HG02642 (cell line): ENCODE measurements around the gene HELT.
"Not testable (repeated sequence)": the region's sequence is repeated elsewhere in the genome, so short reads cannot be mapped to it uniquely, and the experiment has no call there.

Experiments used
- ATAC-seq: cut with Tn5 transposase; IDR thresholded peaks from one replicate; pipeline ENCODE4 v1.9.1; 2021; ENCODE audit warnings: mild to moderate bottlenecking; ENCODE audit not compliant: unreplicated experiment, poor library complexity

The HELT gene, protein sequence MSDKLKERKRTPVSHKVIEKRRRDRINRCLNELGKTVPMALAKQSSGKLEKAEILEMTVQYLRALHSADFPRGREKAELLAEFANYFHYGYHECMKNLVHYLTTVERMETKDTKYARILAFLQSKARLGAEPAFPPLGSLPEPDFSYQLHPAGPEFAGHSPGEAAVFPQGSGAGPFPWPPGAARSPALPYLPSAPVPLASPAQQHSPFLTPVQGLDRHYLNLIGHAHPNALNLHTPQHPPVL

DNA sequence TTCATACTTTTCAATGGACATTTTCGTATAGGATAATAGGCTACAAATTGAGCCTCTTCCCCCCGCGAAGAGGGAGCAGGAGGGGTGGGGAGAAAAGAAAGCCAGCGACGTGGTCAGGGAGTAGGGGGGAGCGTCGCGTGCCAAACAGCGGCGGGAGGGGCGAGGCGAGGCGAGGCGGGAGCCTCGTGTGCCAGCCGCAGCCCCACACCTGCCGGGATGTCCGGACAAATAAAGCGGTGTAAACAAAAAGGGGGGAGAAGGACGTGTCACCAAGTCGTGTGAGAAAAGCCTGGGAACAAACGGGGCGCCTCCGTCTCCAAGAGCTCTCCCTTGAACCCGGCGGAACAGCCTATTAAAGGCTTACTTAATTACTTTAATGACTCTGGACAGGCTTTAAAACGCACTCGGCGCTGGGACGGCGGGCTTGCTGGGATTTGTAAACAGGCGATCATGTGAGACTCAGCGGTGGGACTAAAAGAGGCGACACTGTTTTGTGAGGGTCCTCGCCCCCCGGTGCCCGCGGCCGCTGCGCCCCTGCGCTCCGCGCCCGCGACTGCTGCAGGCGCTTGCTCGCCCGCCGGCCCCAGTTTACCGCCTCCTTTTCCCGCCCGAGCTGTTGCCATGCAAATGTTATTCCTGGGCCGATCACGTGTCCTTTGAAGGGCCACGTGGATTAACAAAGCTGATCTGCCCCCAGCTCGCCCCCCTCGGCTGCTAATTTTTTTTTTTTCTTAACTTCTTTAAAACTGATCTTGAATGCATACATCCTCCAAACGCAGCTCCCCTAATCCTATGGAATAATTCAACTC is at the start of gene HELT:
Gene HELT, plus strand, starts transcription at position 527 of the 809 bp plus-strand sequence. CDS start 439 bp downstream, outside the sequence.
- ATAC-seq, result no peak

DNA sequence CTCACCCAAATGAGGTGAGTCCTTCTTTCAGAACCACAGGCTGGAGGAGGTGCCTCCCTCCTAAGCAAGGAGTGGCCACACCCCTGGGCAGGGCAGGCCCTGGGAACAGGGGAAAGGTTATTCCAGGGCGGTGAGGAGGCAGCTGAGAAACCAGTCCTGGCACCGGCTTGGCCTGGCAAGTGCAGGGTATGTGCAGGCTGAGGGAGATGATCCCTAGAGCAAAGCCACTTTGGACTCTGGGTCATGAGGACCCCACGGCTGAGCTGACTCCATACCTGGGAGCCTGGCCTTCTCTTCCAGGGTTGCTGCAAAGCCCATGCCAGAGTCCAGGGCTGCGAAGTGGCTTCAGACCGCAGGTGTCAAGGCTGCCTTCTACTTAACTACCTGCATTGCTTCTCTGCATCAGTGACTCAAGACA is 49.5 kb upstream of the HELT start:
- no peak for ATAC-seq

DNA sequence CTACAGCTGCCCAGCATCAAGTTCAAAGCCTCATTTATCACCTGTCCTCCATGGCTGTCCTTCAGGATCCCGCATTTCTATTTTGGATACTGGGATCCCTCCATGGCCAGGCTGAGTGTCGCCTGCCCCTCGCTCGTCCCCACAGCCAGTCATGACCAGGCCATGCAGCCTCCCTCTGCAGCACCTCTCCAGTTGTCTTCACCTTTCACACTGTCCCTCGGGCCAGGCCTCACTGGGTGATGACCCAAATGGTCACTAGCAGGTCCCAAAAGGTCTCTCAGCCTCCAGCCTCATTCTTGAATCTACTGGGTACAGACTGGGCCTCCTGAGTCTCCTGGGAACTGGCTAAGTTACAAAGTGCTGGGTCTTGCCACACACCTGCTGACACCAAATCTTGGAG is 48.7 kb upstream of the HELT start:
- ATAC-seq, result no peak

DNA sequence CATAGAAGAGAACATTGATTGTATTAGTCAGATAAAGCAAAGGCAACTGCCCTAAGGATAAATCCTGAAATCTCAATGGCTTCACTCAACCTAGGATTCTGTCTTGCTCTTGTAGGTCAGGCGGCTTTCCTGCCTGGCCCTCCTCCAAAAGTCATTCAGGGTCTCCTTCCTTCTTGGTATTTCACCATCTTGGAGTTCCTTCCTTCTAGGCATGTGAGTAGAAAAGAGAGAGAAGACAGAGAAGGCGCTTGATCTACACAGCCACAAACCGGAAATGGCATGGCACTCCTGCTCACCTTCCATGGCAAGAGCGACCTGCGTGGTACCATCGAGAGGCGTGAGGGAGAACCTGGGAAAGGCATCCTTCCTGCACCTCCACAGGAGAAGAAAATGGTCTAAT is 45.3 kb upstream of the HELT start:
- no peak for ATAC-seq

DNA sequence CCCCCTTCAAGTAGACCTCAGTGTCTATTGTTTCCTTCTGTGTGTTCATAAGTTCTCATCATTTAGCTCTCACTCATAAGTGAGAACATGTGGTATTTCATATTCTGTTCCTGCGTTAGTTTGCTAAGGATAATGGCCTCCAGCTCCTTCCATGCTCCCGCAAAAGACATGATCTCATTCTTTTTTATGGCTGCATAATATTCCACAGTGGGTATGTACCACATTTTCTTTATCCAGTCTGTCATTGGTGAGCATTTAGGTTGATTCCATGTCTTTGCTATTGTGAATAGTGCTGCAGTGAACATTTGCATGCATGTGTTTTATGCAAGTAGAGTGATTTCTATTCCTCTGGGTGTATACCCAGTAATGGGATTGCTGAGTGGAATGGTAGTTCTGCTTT is 41.9 kb upstream of the HELT start:
- not testable (repeated sequence) for ATAC-seq

DNA sequence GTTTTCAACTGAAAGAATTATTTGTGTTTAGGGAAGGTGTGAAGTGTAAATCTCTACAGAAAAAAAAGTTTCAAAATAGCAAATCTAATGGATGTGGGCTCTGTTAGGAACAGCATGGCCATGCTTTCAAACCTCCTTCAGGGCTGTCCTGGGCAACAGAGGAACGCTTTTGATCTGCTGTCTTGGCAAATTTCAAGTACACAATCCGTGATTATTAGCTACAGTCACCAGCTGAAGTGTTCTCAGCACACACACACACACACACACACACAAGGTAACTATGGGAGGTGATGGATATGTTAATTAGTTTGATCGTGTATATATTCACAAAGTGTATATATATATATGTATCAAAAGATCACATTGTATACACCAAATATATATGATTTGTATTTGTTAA is 40.5 kb upstream of the HELT start:
- ATAC-seq, result no peak

DNA sequence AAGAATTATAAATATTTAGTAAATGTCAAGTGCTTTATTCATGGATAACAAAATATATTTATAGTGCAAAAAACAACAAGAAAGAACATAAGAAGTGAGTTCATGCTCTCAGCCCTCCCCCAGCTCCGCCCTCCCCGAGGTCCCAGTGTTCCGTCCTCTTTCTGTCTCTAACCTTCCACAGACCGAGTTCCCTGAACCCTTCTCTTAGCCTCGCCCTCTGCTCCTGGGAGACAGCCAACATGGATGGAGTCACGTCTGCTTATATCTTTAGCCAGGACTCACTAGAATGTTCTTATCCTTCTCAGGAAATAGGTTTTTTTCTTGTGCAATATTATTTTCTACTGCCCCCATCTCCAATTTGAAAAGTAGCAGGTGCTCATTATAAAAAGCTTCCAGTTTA is 40.1 kb upstream of the HELT start:
- no peak for ATAC-seq

DNA sequence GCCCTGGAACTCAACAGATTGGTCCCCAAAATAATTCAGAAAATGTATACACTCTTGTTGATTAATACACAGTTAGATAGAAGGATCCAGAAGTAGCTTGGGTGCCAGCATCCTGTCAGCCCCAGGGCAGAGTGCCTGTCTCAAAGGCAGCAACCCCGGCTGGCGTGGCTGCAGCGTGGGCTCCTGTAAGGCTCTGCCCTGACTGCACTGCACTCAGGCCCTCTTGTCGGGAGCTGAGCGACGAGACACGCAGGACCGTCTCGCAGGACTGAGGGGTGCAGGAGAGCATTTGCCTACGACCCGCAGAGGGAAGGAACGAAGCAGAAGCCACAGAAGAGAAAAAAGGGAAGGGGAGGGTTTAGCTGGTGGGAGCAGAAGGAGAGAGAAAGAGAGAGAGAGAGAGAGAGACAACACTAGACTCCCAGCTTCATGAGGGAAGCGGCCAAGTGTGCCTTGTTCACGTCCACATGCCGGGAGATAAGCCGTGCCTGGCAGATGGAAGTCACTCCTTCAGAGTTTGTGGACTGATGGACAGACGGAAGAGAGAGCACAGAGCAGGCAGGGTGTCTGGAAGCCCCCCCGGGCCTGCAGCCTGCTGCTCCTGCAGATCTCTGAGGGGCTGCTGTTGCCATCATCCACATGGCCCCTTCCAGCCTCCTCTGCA is 38.7 kb upstream of the HELT start:
- no peak for ATAC-seq

DNA sequence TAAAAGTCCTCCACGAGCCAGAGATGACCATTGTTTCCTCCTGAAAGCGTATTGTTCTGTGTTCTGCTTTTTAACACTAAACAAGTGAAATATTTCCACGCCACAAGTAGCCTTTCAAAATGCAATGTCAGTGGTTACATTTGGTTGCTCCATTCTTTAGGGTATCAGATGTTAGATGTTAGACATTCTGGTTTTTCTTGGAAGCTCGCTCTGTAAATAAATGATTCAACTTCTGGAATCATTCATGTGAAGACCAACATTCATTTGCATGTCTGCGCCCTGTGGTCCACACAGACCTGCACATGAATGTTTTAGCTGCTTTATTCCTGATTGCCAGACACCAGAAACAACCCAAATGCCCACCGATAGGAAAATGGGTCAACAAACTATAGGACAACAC is 38.0 kb upstream of the HELT start:
- ATAC-seq, result no peak

DNA sequence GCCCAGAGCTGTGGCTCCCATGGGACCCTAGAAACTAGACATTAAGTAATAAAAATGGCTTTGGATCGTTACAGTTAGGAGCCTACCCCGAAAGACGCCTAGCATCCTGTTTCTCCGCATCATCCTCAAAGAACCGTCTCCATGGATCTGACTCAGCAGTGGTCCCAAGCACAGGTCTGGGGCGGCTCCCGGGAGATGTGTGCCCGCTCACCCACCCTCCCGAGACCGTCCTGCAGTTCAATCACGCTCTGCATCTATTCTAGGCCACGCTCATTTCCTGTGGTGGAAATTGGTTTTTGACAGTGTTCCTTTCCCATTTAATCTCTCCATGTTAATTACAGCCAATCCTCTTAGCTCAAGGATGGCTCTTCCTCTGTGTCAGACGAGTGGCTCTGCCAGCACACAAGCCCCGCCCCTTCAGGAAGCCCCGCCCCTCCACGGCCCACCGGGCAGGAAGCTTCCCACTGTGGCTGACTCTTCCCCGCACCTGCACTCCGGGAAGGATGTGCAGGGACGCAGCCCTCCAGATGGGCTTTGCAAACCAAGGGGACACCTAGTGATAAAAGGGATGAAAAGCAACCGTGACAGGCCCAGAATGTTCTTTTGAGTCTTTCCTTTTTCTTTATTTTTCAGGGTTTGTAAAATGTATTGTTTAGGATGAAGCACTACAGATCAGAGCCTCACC is 34.5 kb upstream of the HELT start:
- peak; percentile 87 for ATAC-seq

DNA sequence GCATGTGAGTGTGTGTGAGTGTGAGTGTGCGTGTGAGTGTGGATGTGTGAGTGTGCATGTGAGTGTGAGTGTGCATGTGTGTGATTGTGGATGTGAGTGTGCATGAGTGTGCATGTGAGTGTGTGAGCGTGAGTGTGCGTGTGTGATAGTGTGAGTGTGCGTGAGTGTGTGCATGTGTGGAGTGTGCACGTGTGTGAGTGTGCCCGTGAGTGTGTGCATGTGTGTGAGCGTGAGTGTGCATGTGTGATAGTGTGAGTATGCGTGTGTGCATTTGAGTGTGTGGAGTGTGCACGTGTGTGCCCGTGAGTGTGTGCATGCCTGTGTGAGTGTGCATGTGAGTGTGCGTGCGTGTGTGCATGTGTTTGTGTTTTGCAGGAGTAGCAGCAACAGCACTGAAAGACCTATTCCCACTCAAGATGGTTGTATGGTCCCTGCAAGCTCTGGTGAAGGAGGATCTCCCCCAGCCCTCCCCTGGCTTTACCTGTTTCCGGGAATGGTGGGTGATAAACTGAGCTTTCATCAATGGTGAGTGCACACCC is 30.7 kb upstream of the HELT start:
- no peak for ATAC-seq

DNA sequence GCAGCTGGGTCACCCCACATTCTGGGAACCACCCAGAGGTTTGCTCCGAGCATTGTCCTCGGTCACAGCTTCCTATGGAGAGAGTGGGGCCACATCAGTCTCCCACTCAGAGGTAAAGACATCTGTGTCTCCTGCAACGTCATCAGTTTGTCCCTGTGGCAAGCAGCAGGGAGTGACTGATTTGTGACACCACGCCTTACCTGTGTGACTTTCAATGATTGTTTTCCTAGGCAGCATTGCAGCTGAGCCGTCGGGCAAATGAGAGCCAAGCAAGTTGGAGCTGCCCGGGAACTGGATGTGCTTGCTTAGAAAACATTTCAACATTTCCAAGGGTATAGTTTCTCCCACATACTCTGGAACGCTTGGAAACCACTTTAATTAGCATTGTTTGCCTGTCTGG is 29.7 kb upstream of the HELT start:
- no peak for ATAC-seq

DNA sequence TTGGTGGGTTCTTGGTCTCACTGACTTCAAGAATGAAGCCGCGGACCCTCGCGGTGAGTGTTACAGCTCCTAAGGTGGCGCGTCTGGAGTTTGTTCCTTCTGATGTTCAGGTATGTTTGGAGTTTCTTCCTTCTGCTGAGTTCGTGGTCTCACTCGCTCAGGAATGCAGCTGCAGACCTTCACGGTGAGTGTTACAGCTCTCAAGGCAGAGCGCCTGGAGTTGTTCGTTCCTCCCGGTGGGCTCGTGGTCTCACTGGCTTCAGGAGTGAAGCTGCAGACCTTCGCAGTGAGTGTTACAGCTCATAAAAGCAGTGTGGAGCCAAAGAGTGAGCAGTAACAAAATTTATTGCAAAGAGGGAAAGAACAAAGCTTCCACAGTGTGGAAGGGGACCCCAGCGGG is 29.0 kb upstream of the HELT start:
- not testable (repeated sequence) for ATAC-seq

DNA sequence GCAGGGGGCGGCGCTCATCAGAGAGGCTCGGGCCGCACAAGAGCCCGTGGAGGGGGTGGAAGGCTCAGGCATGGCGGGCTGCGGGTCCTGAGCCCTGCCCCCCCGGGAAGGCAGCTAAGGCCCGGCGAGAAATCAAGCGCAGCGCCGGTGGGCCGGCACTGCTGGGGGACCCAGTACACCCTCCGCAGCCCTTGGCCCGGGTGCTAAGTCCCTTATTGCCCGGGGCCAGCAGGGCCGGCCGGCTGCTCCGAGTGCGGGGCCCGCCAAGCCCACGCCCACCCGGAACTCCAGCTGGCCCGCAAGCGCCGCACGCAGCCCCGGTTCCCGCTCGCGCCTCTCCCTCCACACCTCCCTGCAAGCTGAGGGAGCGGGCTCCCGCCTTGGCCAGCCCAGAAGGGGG is 28.2 kb upstream of the HELT start:
- ATAC-seq, result not testable (repeated sequence)

DNA sequence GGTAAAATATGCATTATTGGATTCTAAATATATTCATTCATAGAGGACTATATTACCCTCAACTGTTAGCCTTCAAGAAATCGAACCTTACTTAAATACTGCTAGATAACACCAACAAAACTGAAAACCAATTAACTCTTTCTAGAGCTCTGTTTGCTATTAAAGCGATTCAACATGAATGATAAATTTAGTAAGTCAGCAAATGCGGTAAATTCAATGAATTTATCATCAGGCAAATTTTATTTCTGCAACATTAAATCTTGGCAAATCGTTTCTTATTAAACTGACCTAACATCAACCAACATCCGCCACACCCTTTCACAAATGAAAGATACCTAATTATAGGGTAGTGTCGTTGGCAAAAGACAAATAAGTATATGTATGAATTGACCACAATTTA is 26.4 kb upstream of the HELT start:
- ATAC-seq, result no peak

DNA sequence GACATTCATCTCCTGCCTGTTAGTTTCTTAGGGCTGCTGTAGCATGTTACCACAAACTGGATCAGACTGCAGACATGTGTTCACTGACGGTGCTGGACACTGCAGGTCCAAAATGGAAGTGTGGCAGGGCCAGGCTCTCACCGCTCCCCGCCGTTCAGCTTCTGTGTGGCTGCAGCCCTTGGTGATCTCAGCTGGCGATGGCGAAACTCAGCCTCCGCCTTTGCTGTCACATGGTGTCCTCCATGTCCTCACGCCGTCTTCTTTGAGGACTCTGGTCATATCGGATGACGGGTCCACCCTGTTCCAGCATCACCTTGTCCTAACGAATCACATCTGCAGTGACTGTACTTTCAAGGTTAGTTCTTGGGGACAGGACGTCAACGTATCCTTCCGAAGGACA is 25.9 kb upstream of the HELT start:
- no peak for ATAC-seq

DNA sequence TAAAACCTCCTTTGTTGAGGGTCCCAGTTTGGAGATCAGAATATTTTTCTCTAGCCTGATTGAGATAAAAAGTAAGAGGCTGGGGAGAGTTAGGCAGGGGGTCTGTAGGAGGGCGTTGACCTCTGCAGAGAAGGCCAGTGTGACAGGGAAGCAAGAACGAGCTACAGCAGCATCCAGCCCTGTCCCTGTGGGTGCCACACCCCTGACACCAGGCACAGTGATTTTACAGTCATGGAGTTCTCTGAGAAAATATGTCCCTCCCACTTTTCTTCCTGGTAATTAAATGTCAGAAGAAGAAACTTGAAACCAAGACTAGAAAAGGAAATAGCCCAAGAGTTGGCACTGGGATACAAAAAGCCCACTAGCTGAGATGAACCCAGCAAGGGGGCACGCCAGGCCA is 25.0 kb upstream of the HELT start:
- ATAC-seq, result no peak

DNA sequence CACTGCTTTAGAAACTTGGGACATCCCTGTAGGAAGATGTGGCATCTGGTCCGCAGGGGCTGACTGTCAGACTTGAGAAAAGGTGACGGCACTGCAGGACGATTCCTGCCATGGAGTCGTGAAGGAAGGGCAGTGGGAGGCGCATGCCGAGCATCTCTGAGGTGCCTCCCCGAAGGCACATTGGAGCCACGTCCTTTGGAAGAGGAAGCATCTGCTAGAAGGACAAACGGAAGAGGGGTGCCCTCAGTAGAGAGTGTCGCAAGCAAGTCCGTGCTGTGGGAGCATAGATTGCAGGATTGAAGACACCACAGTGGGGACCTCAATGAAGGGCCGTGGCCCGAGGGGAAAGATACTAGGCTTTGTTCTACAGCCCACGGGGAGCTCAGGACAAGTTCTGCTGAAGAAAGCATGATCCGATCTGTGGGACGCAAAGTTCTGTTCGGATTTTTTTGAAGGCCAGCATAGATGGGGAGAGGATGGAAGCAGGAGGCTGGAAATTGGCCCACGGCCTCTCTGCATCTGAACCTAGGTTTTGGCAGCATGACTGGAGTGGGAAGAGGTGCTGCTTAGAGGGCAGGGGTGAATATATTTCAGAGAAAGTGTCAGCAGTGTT is 24.2 kb upstream of the HELT start:
- no peak for ATAC-seq

DNA sequence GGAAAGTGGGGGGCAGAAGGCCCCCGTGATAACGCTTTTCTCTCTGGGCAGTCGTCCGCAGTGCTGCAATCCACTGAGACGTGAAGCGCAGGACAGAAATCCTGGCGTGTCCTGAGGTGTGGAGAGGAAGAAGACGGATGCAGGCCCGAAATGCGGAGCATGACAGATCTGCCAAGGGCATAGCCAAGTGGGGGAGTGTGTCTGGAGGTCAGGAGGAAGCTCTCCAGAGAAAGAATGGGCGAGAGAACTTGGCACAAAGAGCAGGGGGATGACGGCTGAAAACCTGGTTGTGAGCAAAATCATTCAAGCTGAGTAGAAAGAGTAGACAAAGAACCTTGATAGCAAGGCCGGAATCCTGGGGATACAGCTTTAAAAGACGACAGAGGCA is 23.7 kb upstream of the HELT start:
- ATAC-seq, result no peak

DNA sequence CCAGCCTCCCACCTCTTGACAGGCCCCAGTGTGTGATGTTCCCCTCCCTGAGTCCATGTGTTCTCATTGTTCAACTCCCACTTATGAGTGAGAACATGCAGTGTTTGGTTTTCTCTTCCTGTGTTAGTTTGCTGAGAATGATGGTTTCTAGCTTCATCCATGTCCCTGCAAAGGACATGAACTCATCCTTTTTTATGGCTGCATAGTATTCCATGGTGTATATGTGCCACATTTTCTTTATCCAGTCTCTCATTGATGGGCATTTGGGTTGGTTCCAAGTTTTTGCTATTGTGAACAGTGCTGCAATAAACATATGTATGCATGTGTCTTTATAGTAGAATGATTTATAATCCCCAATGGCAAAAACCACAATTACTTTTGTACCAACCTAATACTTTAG is 20.6 kb upstream of the HELT start:
- not testable (repeated sequence) for ATAC-seq
